Measurements from ENCODE around the gene ASB12.

DNA sequence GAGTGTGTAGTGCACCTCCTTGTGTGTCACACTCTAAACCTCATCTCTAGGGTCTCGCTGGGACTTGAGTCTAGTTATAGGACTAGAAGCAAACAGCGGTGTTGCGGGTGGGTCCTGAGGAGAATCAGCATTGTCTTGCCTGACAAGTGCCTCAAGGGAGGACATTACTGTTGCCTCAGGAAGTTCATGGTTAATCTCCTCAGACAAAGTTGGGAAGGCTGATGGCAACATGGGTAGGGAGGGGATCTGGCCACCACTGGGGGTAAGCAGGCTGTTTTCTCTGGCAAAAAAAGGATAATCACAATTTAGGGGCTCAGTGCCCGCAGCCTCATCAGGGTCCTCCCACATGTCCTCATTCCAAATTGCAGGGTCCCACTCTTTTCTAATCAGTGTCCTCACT lies 12.4 kb downstream of the ASB12 start:
- no peak for TF ChIP-seq EZH2 (IDR thresholded peaks at IDR 0.05; ENCODE audit: borderline replicate concordance, insufficient read depth, low read depth, low read length, poor library complexity, severe bottlenecking)
- TF ChIP-seq, protein P1, sequence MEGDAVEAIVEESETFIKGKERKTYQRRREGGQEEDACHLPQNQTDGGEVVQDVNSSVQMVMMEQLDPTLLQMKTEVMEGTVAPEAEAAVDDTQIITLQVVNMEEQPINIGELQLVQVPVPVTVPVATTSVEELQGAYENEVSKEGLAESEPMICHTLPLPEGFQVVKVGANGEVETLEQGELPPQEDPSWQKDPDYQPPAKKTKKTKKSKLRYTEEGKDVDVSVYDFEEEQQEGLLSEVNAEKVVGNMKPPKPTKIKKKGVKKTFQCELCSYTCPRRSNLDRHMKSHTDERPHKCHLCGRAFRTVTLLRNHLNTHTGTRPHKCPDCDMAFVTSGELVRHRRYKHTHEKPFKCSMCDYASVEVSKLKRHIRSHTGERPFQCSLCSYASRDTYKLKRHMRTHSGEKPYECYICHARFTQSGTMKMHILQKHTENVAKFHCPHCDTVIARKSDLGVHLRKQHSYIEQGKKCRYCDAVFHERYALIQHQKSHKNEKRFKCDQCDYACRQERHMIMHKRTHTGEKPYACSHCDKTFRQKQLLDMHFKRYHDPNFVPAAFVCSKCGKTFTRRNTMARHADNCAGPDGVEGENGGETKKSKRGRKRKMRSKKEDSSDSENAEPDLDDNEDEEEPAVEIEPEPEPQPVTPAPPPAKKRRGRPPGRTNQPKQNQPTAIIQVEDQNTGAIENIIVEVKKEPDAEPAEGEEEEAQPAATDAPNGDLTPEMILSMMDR (IDR thresholded peaks at IDR 0.05): no peak

Measured in B cell (primary cell).